ENCODE data around the gene CCDC88A. TPM values are rescaled to one million over a fixed set of nuclear protein-coding genes. Genes with fewer than 3 reads are reported as not detected.
"Not testable (repeated sequence)": the region's sequence is repeated elsewhere in the genome, so short reads cannot be mapped to it uniquely, and the experiment has no call there.

Gene CCDC88A
- total RNA-seq, 1 donor: 50.3 TPM

DNA sequence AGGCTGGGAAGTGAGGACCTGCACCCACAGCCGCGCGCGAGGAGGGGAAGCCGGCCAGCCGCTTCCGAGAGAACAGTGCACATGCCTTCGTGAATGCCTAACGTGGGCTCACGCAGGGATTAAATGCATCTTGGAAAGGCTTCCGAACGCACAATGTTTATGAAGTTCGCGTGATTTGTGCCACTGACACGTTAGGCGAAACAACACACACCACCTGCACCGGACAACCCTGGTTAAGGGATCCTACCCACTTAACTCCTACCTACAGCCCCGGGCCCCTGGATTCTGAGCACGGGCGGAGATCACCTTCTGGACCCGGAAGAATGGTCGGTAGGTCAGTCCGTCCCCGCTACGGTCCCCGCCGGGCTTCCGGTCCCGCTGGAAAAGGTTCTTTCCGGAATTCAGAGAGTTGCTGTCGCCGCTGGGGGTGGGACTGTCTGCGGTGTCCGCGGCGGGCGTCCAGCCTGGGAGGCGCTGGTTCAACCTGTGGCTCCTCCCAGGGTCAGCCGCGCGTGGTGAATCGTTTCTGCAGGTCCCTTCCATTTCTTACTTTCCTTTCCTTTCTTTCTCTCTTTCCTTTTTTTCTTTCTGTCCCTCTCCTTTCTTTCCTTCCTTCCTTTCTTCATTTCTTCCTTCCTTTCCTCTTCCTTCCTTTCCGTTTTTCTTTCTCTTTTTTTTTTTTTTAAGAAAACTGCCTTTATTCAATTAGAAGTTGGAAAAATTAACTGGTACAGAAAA is 150.6 kb downstream of the CCDC88A start, which contains the start of gene MTIF2:
Gene MTIF2, minus strand, starts transcription at position 325 of the 738 bp plus-strand sequence. CDS start 5,373 bp downstream, outside the sequence.
- H3K9me3 ChIP-seq (ENCODE audit: low read depth, low read length): no peaks in the 10 kb centered on the region
- H3K4me3 ChIP-seq (ENCODE audit: low read length): peak within 1 kb of the TSS; percentile 69
- H3K27me3 ChIP-seq (ENCODE audit: insufficient read depth, low read length): no peaks in the 10 kb centered on the region
- peaks cover 16% of the 10 kb centered on the region for H3K4me1 ChIP-seq (ENCODE audit: insufficient read depth, low read length)

DNA sequence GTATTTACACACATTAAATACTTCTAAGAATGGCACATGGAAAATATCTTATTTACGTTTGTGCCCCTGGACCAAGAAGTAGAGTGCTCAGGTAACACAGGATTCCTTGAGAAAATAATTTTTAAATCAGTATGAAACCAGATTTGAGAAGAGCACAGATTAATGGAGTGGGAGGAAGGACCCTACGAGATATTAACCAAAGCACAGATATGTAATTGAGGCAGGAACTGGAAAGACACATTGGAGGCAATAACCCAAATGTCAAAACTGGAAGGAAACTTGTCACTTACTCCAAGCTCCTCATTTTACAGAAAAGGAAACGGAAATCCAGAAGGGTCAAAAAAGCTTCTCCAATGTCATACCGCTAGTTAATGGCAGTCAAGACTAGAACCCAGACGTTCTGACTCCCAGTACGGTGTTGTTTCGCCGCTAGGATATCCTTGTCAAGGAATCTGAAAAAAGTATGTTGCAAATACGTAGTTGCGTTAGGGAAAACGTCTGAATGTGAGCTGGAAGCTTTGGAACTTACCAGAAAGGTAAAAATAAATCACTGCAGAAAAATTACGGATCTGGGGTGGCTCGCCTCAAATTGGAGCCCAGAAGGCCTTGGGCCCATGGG is 151.3 kb downstream of the CCDC88A start:
- H3K27me3 ChIP-seq (ENCODE audit: insufficient read depth, low read length): no peaks in the 10 kb centered on the region
- H3K9me3 ChIP-seq (ENCODE audit: low read depth, low read length): no peaks in the 10 kb centered on the region
- peaks cover 16% of the 10 kb centered on the region for H3K4me1 ChIP-seq (ENCODE audit: insufficient read depth, low read length)
- H3K4me3 ChIP-seq (ENCODE audit: low read length): peak overlapping the region; percentile 69

DNA sequence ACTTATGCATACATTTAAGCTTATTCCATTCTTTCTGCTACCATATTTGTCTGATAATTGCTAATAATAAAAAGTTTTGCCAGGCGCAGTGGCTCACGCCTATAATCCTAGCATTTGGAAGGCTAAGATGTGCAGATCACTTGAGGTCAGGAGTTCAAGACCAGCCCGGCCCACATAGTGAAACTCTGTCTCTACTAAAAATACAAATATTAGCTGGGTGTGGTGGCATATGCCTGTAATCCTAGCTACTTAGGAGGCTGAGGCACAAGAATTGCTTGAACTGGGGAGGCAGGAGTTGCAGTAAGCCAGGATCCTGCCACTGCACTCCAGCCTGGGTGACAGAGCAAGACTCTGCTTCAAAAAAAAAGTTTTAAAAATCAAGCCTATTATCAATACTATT is 160.1 kb downstream of the CCDC88A start:
- not testable (repeated sequence) for H3K4me1 ChIP-seq (ENCODE audit: insufficient read depth, low read length); H3K9me3 ChIP-seq (ENCODE audit: low read depth, low read length)

DNA sequence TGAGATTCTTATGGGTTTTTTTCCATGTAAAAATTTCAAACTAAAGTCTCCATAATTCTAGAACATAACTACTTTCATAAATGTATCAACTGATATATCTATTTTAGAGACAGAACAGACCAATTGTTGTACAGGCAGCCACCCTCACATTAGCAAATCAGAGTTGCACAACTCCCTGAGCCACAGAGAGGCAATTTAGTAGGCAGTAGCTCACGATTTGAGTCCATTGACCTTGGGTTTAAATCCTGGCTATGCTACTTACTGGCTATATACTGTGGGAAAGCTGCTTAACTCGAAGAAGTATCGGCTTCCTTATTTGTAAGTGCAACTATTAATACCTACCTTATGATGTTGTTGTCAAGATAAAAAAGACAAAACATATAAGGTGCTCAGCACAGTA is 166.8 kb downstream of the CCDC88A start:
- H3K4me1 ChIP-seq (ENCODE audit: insufficient read depth, low read length): no peaks in the 10 kb centered on the region
- no peaks in the 10 kb centered on the region for H3K9me3 ChIP-seq (ENCODE audit: low read depth, low read length)
- H3K27me3 ChIP-seq (ENCODE audit: insufficient read depth, low read length): no peaks in the 10 kb centered on the region
- H3K4me3 ChIP-seq (ENCODE audit: low read length): no peak overlapping the region

More for the DNA sequence above, 160.1 kb downstream of the CCDC88A start:
- H3K27me3 ChIP-seq (ENCODE audit: insufficient read depth, low read length); H3K4me3 ChIP-seq (ENCODE audit: low read length): not testable (repeated sequence)

DNA sequence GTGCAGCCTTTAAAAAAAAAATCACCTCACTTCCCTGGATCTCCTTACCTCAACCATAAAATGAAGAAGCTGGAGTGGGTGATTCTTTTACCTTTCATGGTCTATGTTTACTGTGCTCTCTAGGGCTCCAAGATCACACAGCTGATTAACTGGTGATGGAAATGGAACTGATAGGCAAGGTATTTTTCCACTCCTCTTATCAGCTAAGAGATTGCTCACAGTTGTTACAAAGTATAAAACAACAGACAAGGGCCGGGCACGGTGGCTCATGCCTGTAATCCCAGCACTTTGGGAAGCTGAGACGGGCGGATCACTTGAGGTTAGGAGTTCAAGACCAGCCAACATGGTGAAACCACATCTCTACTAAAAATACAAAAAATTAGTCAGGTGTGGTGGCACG is 172.6 kb downstream of the CCDC88A start:
- H3K9me3 ChIP-seq (ENCODE audit: low read depth, low read length): no peaks in the 10 kb centered on the region
- no peaks in the 10 kb centered on the region for H3K27me3 ChIP-seq (ENCODE audit: insufficient read depth, low read length)
- no peak overlapping the region for H3K4me3 ChIP-seq (ENCODE audit: low read length)
- H3K4me1 ChIP-seq (ENCODE audit: insufficient read depth, low read length): no peaks in the 10 kb centered on the region

DNA sequence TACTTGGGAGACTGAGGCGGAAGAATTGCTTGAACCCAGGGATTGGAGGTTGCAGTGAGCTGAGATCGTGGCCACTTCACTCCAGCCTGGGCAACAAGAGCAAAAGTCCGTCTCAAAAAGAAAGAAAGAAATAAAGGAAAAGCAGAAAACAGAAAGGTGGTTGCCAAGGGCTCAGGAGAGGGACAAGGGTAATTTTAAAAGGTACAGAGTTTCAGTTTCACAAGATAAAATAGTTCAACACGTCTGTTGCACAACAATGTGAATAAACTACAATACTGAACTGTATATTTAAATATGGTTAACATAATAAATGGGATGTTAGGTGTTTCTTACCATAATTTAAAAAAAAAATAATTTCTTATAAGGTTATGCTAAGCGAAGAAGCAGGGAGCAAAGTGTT is 174.2 kb downstream of the CCDC88A start:
- H3K9me3 ChIP-seq (ENCODE audit: low read depth, low read length): no peaks in the 10 kb centered on the region
- H3K4me1 ChIP-seq (ENCODE audit: insufficient read depth, low read length): no peaks in the 10 kb centered on the region
- no peak overlapping the region for H3K4me3 ChIP-seq (ENCODE audit: low read length)
- H3K27me3 ChIP-seq (ENCODE audit: insufficient read depth, low read length): no peaks in the 10 kb centered on the region

DNA sequence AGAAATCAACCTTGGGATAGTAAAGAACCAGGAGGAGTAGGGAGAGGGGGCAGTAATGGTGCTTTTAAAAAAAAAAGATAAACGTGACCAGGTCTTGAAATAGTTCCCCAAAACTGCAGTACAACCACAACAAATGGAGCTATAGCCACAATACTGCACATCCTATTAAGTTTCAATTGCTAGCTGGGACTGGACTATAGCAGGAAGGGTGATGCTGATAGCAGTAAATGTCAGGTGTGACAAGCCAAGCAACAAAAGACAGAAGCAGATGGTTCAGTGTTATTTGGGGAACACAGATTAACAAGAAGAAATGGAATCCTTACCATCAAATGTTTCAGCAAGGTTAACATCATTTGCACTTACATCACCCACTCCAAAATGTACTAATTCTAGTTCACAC is 177.0 kb downstream of the CCDC88A start:
- no peaks in the 10 kb centered on the region for H3K4me1 ChIP-seq (ENCODE audit: insufficient read depth, low read length)
- H3K27me3 ChIP-seq (ENCODE audit: insufficient read depth, low read length): no peaks in the 10 kb centered on the region
- H3K4me3 ChIP-seq (ENCODE audit: low read length): no peak overlapping the region

DNA sequence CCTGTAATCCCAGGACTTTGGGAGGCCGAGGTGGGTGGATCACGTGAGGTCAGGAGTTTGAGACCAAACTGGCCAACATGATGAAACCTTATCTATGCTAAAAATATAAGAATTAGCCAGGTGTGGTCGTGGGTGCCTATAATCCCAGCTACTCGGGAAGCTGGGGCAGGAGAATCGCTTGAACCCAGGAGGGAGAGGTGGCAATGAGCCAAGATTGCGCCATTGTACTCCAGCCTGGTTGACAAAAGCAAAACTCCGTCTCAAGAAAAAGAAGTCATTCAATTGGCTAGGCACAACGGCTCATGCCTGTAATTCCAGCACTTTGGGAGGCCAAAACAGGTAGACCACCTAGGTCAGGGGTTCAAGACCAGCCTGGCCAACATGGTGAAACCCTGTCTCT is 178.1 kb downstream of the CCDC88A start:
- not testable (repeated sequence) for H3K4me3 ChIP-seq (ENCODE audit: low read length); H3K27me3 ChIP-seq (ENCODE audit: insufficient read depth, low read length); H3K9me3 ChIP-seq (ENCODE audit: low read depth, low read length); H3K4me1 ChIP-seq (ENCODE audit: insufficient read depth, low read length)

More for the DNA sequence above, 177.0 kb downstream of the CCDC88A start:
- H3K9me3 ChIP-seq (ENCODE audit: low read depth, low read length): no peaks in the 10 kb centered on the region

DNA sequence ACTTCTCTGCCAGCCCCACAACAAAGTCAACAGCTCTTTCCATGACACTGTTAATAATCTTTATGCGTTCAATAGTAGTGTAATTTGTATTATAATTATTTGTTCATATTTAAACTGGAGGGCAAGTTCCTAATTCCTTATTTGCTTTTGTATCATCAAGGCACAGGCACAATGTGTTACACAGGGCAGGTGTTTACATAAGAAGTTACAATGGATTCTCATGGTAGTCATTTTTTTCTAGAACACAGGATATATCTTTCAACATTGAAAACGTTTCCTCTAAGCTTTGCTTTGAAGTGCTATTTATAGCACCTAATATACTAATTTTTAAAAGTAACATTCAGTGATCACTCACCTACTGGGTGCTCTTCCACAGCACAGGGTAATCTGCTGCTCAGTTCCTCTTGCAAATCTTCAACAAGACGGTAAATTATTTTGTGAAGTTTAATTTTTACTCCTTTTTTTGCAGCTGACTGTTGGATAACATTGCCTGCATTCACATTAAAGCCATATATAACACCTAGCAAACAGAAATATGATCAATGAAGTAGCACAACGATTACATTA is 179.9 kb downstream of the CCDC88A start:
- Histone ChIP-seq H3K4me1 (ENCODE audit: insufficient read depth, low read length) (no peaks in the 10 kb centered on the region), H3K9me3 (ENCODE audit: low read depth, low read length) (no peaks in the 10 kb centered on the region), H3K27me3 (ENCODE audit: insufficient read depth, low read length) (no peaks in the 10 kb centered on the region), H3K4me3 (ENCODE audit: low read length) (no peak overlapping the region)

Other genes starting within 250 kb of the CCDC88A start
- 4.9 TPM for gene CLHC1, start 187.6 kb downstream of the CCDC88A start, total RNA-seq
- 1,968 TPM for gene RPS27A, start 187.2 kb downstream of the CCDC88A start, total RNA-seq
- gene MTIF2, start 150.6 kb downstream of the CCDC88A start, total RNA-seq: 16.6 TPM
- gene CFAP36, start 99.9 kb upstream of the CCDC88A start, total RNA-seq: 22.8 TPM
- 59.3 TPM for gene PPP4R3B, start 197.8 kb upstream of the CCDC88A start, total RNA-seq